Naive thymus-derived CD8-positive, alpha-beta T cell (primary cell): ENCODE results near the gene FAM25G. TPM values are rescaled to one million over a fixed set of nuclear protein-coding genes. Genes with fewer than 3 reads are reported as not detected.

Source experiments
- ATAC-seq, 2 donors: fragments of 150-1000 bp; cut with Tn5 transposase in 1 of 2; sonication (Bioruptor Pico), chemical (Tn5 transposase) in 1 of 2; 1 replicate in 1 of 2; 2 replicates in 1 of 2; pipeline ENCODE4 v1.10.0; 2021; ENCODE audit warnings: mild to moderate bottlenecking in 2 of 2, moderate library complexity in 2 of 2
- POLR2A ChIA-PET: fragments of 350-600 bp; sonication (Branson Sonifier 250); formaldehyde crosslinking; loops from one replicate; lab custom pipeline; 2021; ENCODE audit warnings: antibody characterized with exemption; lab: Charles Lee
- DNase-seq, 10 donors: peaks; one replicate each; pipeline versions ENCODE4 v3.0.0 to v3.0.0-alpha.2; 2020 to 2022
- H3K27ac Mint-ChIP-seq, 10 donors: one replicate each; pipeline ENCODE4 v1.8.0; 2020 to 2022; ENCODE audit warnings: mild to moderate bottlenecking in 10 of 10, mixed read lengths in 10 of 10, moderate library complexity in 4 of 10, inconsistent platforms in 1 of 10
- H3K27me3 Mint-ChIP-seq, 5 donors: one replicate each; pipeline ENCODE4 v1.8.0; 2021 to 2022; ENCODE audit warnings: mixed read lengths in 5 of 5
- H3K36me3 Mint-ChIP-seq, 3 donors: one replicate each; pipeline ENCODE4 v1.8.0; 2020 to 2022; ENCODE audit warnings: mixed read lengths in 3 of 3, mild to moderate bottlenecking in 2 of 3, inconsistent platforms in 1 of 3
- H3K4me1 Mint-ChIP-seq, 4 donors: one replicate each; pipeline ENCODE4 v1.8.0; 2021 to 2022; ENCODE audit warnings: mixed read lengths in 4 of 4
- H3K4me3 Mint-ChIP-seq, 10 donors: one replicate each; pipeline ENCODE4 v1.8.0; 2020 to 2022; ENCODE audit warnings: mild to moderate bottlenecking in 10 of 10, mixed read lengths in 10 of 10, moderate library complexity in 6 of 10, inconsistent platforms in 1 of 10
- H3K9me3 Mint-ChIP-seq, 9 donors: one replicate each; pipeline ENCODE4 v1.8.0; 2020 to 2022; ENCODE audit warnings: mixed read lengths in 9 of 9, mild to moderate bottlenecking in 3 of 9, inconsistent platforms in 1 of 9, moderate library complexity in 1 of 9
- polyA plus RNA-seq, 3 donors: library from polyadenylated mRNA; unstranded; fragments of 300-500 nt; fragmentation: Illumina TruSeq; gene quantifications; one replicate each; pipeline ENCODE4 v1.2.3, GENCODE V29; 2021
- total RNA-seq, 8 experiments: library from RNA in 2 of 8; stranded (reverse) in 2 of 8; gene quantifications; one replicate each; pipeline ENCODE4 v1.2.3 and lab custom pipeline; 2021 to 2026

Gene FAM25G
- total and polyA plus RNA-seq, 5 experiments from 2014 or later = not detected

GRCh38 chr10:47438857-47439474 is 52.5 kb downstream of the FAM25G start:
- ATAC-seq = no peak
- peaks cover 2 to 7% (median 5%) of the 10 kb centered on the region in 3 donors for H3K36me3 Mint-ChIP-seq
- H3K4me1 Mint-ChIP-seq = no peaks in the 10 kb centered on the region
- peaks cover 6 to 32% (median 25%) of the 10 kb centered on the region in 5 donors for H3K27me3 Mint-ChIP-seq
- no peak overlapping the region for H3K27ac Mint-ChIP-seq
- peaks cover 0 to 40% (median 18%) of the 10 kb centered on the region in 9 donors for H3K9me3 Mint-ChIP-seq
- DNase-seq = no peak
- POLR2A ChIA-PET = no interaction called here
- no peak overlapping the region for H3K4me3 Mint-ChIP-seq

Other genes with a start within 250 kb of the FAM25G start
- under 1 TPM; 0.74 to 0.75 TPM for gene GDF10, start 191.5 kb downstream of the FAM25G start, total RNA-seq
- gene GDF10, start 191.5 kb downstream of the FAM25G start, polyA plus RNA-seq = under 1 TPM in 2 of 3 donors, not detected in 1; 0.26 to 0.60 TPM
- gene GDF2, start 169.2 kb downstream of the FAM25G start, total RNA-seq = not detected
- gene GDF2, start 169.2 kb downstream of the FAM25G start, polyA plus RNA-seq = not detected
- not detected for gene RBP3, start 143.3 kb downstream of the FAM25G start, total RNA-seq
- gene RBP3, start 143.3 kb downstream of the FAM25G start, polyA plus RNA-seq = not detected
- gene ZNF488, start 107.4 kb downstream of the FAM25G start, total RNA-seq = not detected
- gene ZNF488, start 107.4 kb downstream of the FAM25G start, polyA plus RNA-seq = not detected
- gene ANXA8, start 7.6 kb downstream of the FAM25G start, total RNA-seq = not detected
- not detected for gene ANXA8, start 7.6 kb downstream of the FAM25G start, polyA plus RNA-seq
- 10 to 100 TPM in 1 of 2 experiments, 1 to 10 TPM in 1; 9.0 to 10.1 TPM for gene AGAP9, start 31.9 kb upstream of the FAM25G start, total RNA-seq
- gene AGAP9, start 31.9 kb upstream of the FAM25G start, polyA plus RNA-seq = under 1 TPM; 0.09 to 0.31 (median 0.17) TPM